Measurements from ENCODE around the gene ITGB6. TPM values are rescaled to one million over a fixed set of nuclear protein-coding genes. Genes with fewer than 3 reads are reported as not detected.

ITGB6 gene
- total RNA-seq, 1 experiment from 2014 or later: 6.9 TPM

- CTCF ChIA-PET: no interaction called here
- intact Hi-C loops (cut with micrococcal nuclease): no loop called here
- POLR2A ChIA-PET: interaction anchor here (0.6 to 1.9 kb wide), 2 partner anchors 34 to 1149 kb away, joined by 3 to 4 read pairs; no protein-coding TSS in a partner anchor
These were observed 61.7 kb downstream of the ITGB6 start for GRCh38 chr2:160138406-160138805.

GRCh38 chr2:160137464-160137863 is 62.6 kb downstream of the ITGB6 start:
- BruUV-seq (replicated peaks): no TSS peak
- no peaks in the 10 kb centered on the region for H3K36me3 Mint-ChIP-seq (ENCODE audit: insufficient read depth, unreplicated experiment)

More at GRCh38 chr2:160138406-160138805, 61.7 kb downstream of the ITGB6 start:
- H3K9me3 Mint-ChIP-seq (ENCODE audit: unreplicated experiment): peaks cover 7% of the 10 kb centered on the region
- H3K27me3 Mint-ChIP-seq (ENCODE audit: insufficient read depth, unreplicated experiment): no peaks in the 10 kb centered on the region
- no peak overlapping the region for H3K4me3 Mint-ChIP-seq (ENCODE audit: unreplicated experiment)
- TF ChIP-seq CTCF (IDR thresholded peaks at IDR 0.05; ENCODE audit: unreplicated experiment): no peak
- DNase-seq (ENCODE audit: unreplicated experiment): no peak
- H3K27ac Mint-ChIP-seq (ENCODE audit: low read depth, unreplicated experiment): no peak overlapping the region
- H3K36me3 Mint-ChIP-seq (ENCODE audit: insufficient read depth, unreplicated experiment): no peaks in the 10 kb centered on the region
- no TSS peak for BruUV-seq (replicated peaks)
- peaks cover 14% of the 10 kb centered on the region for H3K4me1 Mint-ChIP-seq (ENCODE audit: insufficient read depth, unreplicated experiment)

GRCh38 chr2:160132761-160133160 is 67.3 kb downstream of the ITGB6 start:
- Mint-ChIP-seq H3K9me3 (ENCODE audit: unreplicated experiment) (peaks cover 7% of the 10 kb centered on the region), H3K4me1 (ENCODE audit: insufficient read depth, unreplicated experiment) (peaks cover 9% of the 10 kb centered on the region), H3K27ac (ENCODE audit: low read depth, unreplicated experiment) (no peak overlapping the region), H3K27me3 (ENCODE audit: insufficient read depth, unreplicated experiment) (no peaks in the 10 kb centered on the region), H3K36me3 (ENCODE audit: insufficient read depth, unreplicated experiment) (no peaks in the 10 kb centered on the region), H3K4me3 (ENCODE audit: unreplicated experiment) (no peak overlapping the region)
- CTCF ChIA-PET: interaction anchor here (1.1 kb wide), 1 partner anchor 931 kb away, joined by 3 read pairs; no protein-coding TSS in a partner anchor
- no peak for TF ChIP-seq CTCF (IDR thresholded peaks at IDR 0.05; ENCODE audit: unreplicated experiment)
- BruUV-seq (replicated peaks): no TSS peak
- POLR2A ChIA-PET: interaction anchor here (0.9 kb wide), 1 partner anchor 9 kb away, joined by 3 read pairs; no protein-coding TSS in a partner anchor
- intact Hi-C loops (cut with micrococcal nuclease): no loop called here
- DNase-seq (ENCODE audit: unreplicated experiment): no peak

More at GRCh38 chr2:160137464-160137863, 62.6 kb downstream of the ITGB6 start:
- Mint-ChIP-seq H3K4me1 (ENCODE audit: insufficient read depth, unreplicated experiment) (peaks cover 15% of the 10 kb centered on the region), H3K27me3 (ENCODE audit: insufficient read depth, unreplicated experiment) (no peaks in the 10 kb centered on the region), H3K27ac (ENCODE audit: low read depth, unreplicated experiment) (no peak overlapping the region), H3K4me3 (ENCODE audit: unreplicated experiment) (no peak overlapping the region), H3K9me3 (ENCODE audit: unreplicated experiment) (peaks cover 7% of the 10 kb centered on the region)
- DNase-seq (ENCODE audit: unreplicated experiment): no peak
- TF ChIP-seq CTCF (IDR thresholded peaks at IDR 0.05; ENCODE audit: unreplicated experiment): no peak
- intact Hi-C loops (cut with micrococcal nuclease): no loop called here
- ChIA-PET POLR2A (interaction anchor here (0.5 kb wide), 1 partner anchor 55 kb away, joined by 3 read pairs; no protein-coding TSS in a partner anchor), CTCF (interaction anchor here (0.6 kb wide), 1 partner anchor 260 kb away, joined by 5 read pairs; no protein-coding TSS in a partner anchor)

GRCh38 chr2:160126756-160127155 is 73.3 kb downstream of the ITGB6 start:
- no peak for TF ChIP-seq CTCF (IDR thresholded peaks at IDR 0.05; ENCODE audit: unreplicated experiment)
- H3K4me3 Mint-ChIP-seq (ENCODE audit: unreplicated experiment): no peak overlapping the region
- peaks cover 6% of the 10 kb centered on the region for H3K36me3 Mint-ChIP-seq (ENCODE audit: insufficient read depth, unreplicated experiment)
- BruUV-seq (replicated peaks): no TSS peak
- no peaks in the 10 kb centered on the region for H3K4me1 Mint-ChIP-seq (ENCODE audit: insufficient read depth, unreplicated experiment)
- H3K27ac Mint-ChIP-seq (ENCODE audit: low read depth, unreplicated experiment): no peak overlapping the region
- ChIA-PET CTCF (interaction anchor here (1.9 kb wide), 1 partner anchor 16 kb away, joined by 7 read pairs; no protein-coding TSS in a partner anchor), POLR2A (no interaction called here)
- H3K9me3 Mint-ChIP-seq (ENCODE audit: unreplicated experiment): no peaks in the 10 kb centered on the region
- H3K27me3 Mint-ChIP-seq (ENCODE audit: insufficient read depth, unreplicated experiment): no peaks in the 10 kb centered on the region
- intact Hi-C loops (cut with micrococcal nuclease): no loop called here
- no peak for DNase-seq (ENCODE audit: unreplicated experiment)

Measured in MCF 10A (cell line).